ENCODE results near the gene TP53BP2. TPM values are rescaled to one million over a fixed set of nuclear protein-coding genes. Genes with fewer than 3 reads are reported as not detected.
A peak's percentile ranks its signal among the peaks of the same experiment; 100 is the strongest.
"Not testable (repeated sequence)": the region's sequence is repeated elsewhere in the genome, so short reads cannot be mapped to it uniquely, and the experiment has no call there.

Gene TP53BP2
- total and polyA plus RNA-seq, 12 donors = 5.9 to 25.3 (median 20.1) TPM

- 74 to 82% methylated on average over 6 of the region's 6 CpGs for WGBS, 2 donors
- H3K27ac ChIP-seq = no peak overlapping the region
- no peaks in the 10 kb centered on the region for H3K4me1 ChIP-seq
- intact Hi-C loops (cut with DNase I) = no loop called here
- H3K27me3 ChIP-seq = peaks cover 0 to 4% (median 0%) of the 10 kb centered on the region in 7 donors
- TF ChIP-seq, protein P1, sequence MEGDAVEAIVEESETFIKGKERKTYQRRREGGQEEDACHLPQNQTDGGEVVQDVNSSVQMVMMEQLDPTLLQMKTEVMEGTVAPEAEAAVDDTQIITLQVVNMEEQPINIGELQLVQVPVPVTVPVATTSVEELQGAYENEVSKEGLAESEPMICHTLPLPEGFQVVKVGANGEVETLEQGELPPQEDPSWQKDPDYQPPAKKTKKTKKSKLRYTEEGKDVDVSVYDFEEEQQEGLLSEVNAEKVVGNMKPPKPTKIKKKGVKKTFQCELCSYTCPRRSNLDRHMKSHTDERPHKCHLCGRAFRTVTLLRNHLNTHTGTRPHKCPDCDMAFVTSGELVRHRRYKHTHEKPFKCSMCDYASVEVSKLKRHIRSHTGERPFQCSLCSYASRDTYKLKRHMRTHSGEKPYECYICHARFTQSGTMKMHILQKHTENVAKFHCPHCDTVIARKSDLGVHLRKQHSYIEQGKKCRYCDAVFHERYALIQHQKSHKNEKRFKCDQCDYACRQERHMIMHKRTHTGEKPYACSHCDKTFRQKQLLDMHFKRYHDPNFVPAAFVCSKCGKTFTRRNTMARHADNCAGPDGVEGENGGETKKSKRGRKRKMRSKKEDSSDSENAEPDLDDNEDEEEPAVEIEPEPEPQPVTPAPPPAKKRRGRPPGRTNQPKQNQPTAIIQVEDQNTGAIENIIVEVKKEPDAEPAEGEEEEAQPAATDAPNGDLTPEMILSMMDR (IDR thresholded peaks at IDR 0.05) = no peak
- H3K9me3 ChIP-seq = peaks cover 0 to 4% (median 0%) of the 10 kb centered on the region in 11 donors
- H3K4me3 ChIP-seq = no peak overlapping the region
- ATAC-seq (no peak), DNase-seq (no peak)
- H3K36me3 ChIP-seq = no peaks in the 10 kb centered on the region
These were observed 30.8 kb upstream of the TP53BP2 start for GRCh38 chr1:223876590-223876989.

DNA sequence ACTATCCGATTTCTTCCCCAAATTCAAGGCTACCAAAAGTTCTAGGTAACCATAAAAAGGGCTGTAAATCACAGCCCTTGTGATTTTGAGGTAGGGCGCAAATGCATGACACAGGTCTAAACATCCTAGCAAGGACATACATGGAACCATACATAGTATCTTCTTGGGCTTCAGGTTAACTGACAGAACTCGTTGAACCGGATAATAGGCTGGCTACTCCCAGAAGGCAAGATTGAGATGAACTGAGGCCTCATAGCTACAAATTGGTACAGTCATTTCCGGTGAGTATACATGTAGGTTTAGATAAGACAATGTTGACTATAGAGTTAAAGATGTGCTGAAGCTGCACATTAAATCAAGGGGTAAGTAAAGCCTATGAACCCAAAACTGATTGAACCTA, 27.3 kb upstream of the TP53BP2 start:
- 75 to 78% methylated on average over 5 of the region's 5 CpGs for WGBS, 2 donors
- H3K27ac ChIP-seq = no peak overlapping the region
- intact Hi-C loops (cut with DNase I) = no loop called here

DNA sequence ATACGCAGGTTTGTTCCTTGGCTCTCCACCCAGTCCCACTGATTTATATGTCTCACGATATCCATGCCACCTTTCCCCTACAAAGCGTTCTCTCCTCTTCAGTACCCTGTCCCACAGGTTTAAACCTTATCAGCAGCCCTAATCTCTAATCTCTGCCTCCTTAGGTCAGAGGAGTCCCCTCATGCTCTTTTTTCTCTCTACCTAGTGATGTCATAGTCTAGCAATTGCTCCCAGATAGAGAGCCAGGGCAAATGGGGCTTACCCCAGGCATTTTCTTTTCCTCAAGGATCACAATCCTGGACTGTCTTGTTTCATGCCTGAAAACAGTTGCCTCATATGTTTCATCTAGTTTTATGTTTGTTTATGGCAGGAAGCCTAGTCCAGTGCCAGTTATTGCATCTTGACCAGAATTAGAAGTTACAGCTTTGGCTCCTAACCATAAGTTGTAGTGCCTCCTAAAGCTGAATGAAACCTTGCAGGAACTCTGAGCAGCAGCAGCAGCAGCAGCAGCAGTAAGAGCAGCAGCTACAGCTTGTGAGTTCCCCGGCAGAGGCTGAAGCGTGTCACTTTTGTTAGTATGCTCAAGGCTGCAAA, 26.7 kb upstream of the TP53BP2 start:
- H3K9me3 ChIP-seq = peaks cover 0 to 4% (median 0%) of the 10 kb centered on the region in 11 donors
- intact Hi-C loops (cut with DNase I) = no loop called here
- H3K4me1 ChIP-seq = no peaks in the 10 kb centered on the region
- H3K27me3 ChIP-seq = peaks cover 0 to 16% (median 0%) of the 10 kb centered on the region in 7 donors
- TF ChIP-seq, protein P1 (IDR thresholded peaks at IDR 0.05) = no peak
- no peak overlapping the region for H3K4me3 ChIP-seq
- DNase-seq (no peak), ATAC-seq (no peak)
- H3K36me3 ChIP-seq = no peaks in the 10 kb centered on the region
- no peak overlapping the region for H3K27ac ChIP-seq
- 80 to 84% methylated on average over 5 of the region's 5 CpGs for WGBS, 2 donors

More for the DNA sequence above, 27.3 kb upstream of the TP53BP2 start:
- H3K9me3 ChIP-seq = peaks cover 0 to 4% (median 0%) of the 10 kb centered on the region in 11 donors
- no peak for ATAC-seq
- no peaks in the 10 kb centered on the region for H3K4me1 ChIP-seq
- TF ChIP-seq, protein P1 (IDR thresholded peaks at IDR 0.05) = no peak
- H3K27me3 ChIP-seq = peaks cover 0 to 16% (median 0%) of the 10 kb centered on the region in 7 donors
- H3K36me3 ChIP-seq = no peaks in the 10 kb centered on the region
- DNase-seq = no peak
- no peak overlapping the region for H3K4me3 ChIP-seq

DNA sequence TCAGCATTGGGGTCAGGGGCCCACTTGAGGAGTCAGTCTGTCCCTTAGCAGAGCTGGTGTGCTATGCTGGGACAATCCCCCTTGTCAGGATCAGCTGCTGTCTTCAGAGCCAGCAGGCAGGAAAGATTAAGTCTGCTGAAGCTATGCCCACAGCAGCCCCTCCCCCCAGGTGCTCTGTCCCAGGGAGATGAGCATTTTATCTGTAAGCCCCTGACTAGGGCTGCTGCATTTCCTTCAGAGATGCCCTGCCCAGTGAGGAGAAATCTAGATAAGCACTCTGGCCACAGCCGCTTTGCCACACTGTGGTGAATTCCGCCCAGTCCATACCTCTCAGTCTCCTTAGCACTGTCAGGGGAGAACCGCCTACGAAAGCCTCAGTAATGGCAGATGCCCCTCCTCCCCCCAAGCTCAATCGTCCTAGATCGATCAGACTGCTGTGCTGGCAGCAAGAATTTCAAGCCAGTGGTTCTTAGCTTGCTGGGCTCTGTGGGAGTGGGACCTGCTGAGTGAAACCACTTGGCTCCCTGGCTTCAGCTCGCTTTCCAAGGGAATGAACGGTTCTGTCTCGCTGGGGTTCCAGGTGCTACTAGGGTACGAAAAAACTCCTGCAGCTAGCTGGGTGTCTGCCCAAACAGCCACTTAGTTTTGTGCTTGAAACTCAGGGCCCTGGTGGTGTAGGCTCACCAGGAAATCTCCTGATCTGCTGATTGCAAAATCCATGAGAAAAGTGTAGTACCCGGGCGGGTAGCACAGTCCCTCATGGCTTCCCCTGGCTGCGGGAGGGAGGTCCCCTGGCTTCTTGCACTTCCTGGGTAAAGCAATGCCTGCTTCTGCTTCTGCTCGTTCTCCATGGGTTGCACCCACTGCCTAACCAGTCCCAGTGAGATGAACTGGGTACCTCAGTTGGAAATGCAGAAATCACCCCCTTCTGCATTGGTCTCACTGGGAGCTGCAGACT, 25.1 kb upstream of the TP53BP2 start:
- ATAC-seq (no peak), DNase-seq (no peak)
- 51 to 67% methylated on average over 14 of the region's 14 CpGs for WGBS, 2 donors
- no peak overlapping the region for H3K27ac ChIP-seq
- no peaks in the 10 kb centered on the region for H3K4me1 ChIP-seq
- intact Hi-C loops (cut with DNase I) = no loop called here
- peaks cover 0 to 8% (median 0%) of the 10 kb centered on the region in 11 donors for H3K9me3 ChIP-seq
- H3K4me3 ChIP-seq = peak overlapping the region in 1 of 10 donors; percentile 10
- peaks cover 0 to 16% (median 0%) of the 10 kb centered on the region in 7 donors for H3K27me3 ChIP-seq
- no peaks in the 10 kb centered on the region for H3K36me3 ChIP-seq
- TF ChIP-seq, protein P1 (IDR thresholded peaks at IDR 0.05) = no peak

DNA sequence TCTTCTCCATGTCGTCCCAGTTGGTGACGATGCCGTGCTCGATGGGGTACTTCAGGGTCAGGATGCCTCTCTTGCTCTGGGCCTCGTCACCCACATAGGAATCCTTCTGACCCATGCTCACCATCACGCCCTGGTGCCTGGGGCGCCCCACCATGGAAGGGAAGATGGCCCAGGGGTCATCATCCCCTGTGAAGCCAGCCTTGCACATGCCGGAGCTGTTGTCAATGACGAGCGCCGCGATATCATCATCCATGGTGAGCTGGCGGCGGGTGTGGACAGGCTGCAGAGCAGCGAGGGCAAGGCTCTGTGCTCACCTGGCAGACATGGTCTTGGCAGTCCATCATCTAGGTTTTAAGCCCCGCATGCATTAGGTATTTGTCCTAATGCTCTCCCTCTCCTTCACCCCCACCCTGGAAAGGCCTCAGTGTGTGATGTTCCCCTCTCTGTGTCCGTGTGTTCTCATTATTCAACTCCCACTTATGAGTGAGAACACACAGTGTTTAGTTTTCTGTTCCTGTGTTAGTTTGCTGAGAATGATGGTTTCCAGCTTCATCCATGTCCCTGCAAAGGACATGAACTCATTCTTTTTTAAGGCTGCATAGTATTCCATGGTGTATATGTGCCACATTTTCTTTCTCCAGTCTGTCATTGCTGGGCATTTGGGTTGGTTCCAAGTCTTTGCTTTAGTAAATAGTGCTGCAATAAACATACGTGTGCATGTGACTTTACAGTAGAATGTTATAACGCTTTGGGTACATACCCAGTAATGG, 19.0 kb upstream of the TP53BP2 start:
- H3K27ac ChIP-seq; H3K9me3 ChIP-seq; DNase-seq; H3K4me3 ChIP-seq; H3K4me1 ChIP-seq; ATAC-seq; H3K27me3 ChIP-seq; intact Hi-C loops (cut with DNase I); H3K36me3 ChIP-seq: not testable (repeated sequence)
- WGBS, 2 donors = 96 to 98% methylated on average over 19 of the region's 19 CpGs

Measured in heart right ventricle (tissue), 16 donors.